Sigmoid colon (tissue), 4 donors: Measurements from ENCODE around the gene IL12RB1.
A peak's percentile ranks its signal among the peaks of the same experiment; 100 is the strongest.

Source experiments
- POLR2A ChIP-seq, 2 donors: fragments of 450-650 bp; IDR thresholded peaks; one replicate each; pipeline ENCODE4 v1.6.1; 2016; ENCODE audit warnings: antibody characterized with exemption in 2 of 2, mild to moderate bottlenecking in 2 of 2, moderate library complexity in 2 of 2
- POLR2AphosphoS5 ChIP-seq, 4 donors: sonication (generic); formaldehyde crosslinking; IDR thresholded peaks; one replicate each; pipeline ENCODE4 v1.6.1; 2017; ENCODE audit warnings: antibody characterized with exemption in 4 of 4
- TF ChIP-seq, protein P1 (sequence below), 4 experiments: fragments of 450-650 bp in 3 of 4; fragments of 200-600 bp in 1 of 4; IDR thresholded peaks; one replicate each; pipeline ENCODE4 v1.5.1; 2016 to 2019; ENCODE audit warnings: antibody characterized with exemption in 4 of 4, mild to moderate bottlenecking in 3 of 4, moderate library complexity in 2 of 4

GRCh38 chr19:18021121-18021755 lies 65.5 kb downstream of the IL12RB1 start:
- TF ChIP-seq, protein P1, sequence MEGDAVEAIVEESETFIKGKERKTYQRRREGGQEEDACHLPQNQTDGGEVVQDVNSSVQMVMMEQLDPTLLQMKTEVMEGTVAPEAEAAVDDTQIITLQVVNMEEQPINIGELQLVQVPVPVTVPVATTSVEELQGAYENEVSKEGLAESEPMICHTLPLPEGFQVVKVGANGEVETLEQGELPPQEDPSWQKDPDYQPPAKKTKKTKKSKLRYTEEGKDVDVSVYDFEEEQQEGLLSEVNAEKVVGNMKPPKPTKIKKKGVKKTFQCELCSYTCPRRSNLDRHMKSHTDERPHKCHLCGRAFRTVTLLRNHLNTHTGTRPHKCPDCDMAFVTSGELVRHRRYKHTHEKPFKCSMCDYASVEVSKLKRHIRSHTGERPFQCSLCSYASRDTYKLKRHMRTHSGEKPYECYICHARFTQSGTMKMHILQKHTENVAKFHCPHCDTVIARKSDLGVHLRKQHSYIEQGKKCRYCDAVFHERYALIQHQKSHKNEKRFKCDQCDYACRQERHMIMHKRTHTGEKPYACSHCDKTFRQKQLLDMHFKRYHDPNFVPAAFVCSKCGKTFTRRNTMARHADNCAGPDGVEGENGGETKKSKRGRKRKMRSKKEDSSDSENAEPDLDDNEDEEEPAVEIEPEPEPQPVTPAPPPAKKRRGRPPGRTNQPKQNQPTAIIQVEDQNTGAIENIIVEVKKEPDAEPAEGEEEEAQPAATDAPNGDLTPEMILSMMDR (IDR thresholded peaks at IDR 0.05), result no peak
- peak; percentile 9 to 67 (median 36) for TF ChIP-seq POLR2AphosphoS5 (IDR thresholded peaks at IDR 0.05)
- TF ChIP-seq POLR2A (IDR thresholded peaks at IDR 0.05), result peak in 1 of 2 donors; percentile 7
